ENCODE measurements around the gene LSM14A.
A peak's percentile ranks its signal among the peaks of the same experiment; 100 is the strongest.

The LSM14A gene

GRCh38 chr19:34189199-34189916 lies 17.1 kb downstream of the LSM14A start (continued):
- no peak for TF ChIP-seq ZNF513 (tag by site-specific recombination; IDR thresholded peaks at IDR 0.05)
- no peak for TF ChIP-seq ZFP3 (tag by site-specific recombination; IDR thresholded peaks at IDR 0.05; ENCODE audit: low read depth)
- no peak for TF ChIP-seq KLF16 (tag by site-specific recombination; IDR thresholded peaks at IDR 0.05)
- no peak for TF ChIP-seq ZNF10 (tag by site-specific recombination; IDR thresholded peaks at IDR 0.05)
- TF ChIP-seq ZNF530 (tag by site-specific recombination; IDR thresholded peaks at IDR 0.05; ENCODE audit: low read depth), result no peak
- no peak for TF ChIP-seq ZNF26 (tag by site-specific recombination; IDR thresholded peaks at IDR 0.05)
- TF ChIP-seq RBAK (tag by site-specific recombination; IDR thresholded peaks at IDR 0.05), result no peak
- TF ChIP-seq ZIC2 (tag by site-specific recombination; IDR thresholded peaks at IDR 0.05), result no peak
- TF ChIP-seq ZNF558 (tag by site-specific recombination; IDR thresholded peaks at IDR 0.05), result no peak; the same call in 1 of the 2 replicates
- 0 out of 2 replicates have a peak, but pooled peaks have one; percentile 53 for TF ChIP-seq ZNF561 (tag by site-specific recombination; IDR thresholded peaks at IDR 0.05; ENCODE audit: borderline replicate concordance)
- TF ChIP-seq ZNF239 (tag by site-specific recombination; IDR thresholded peaks at IDR 0.05), result no peak
- TF ChIP-seq ZNF501 (tag by site-specific recombination; IDR thresholded peaks at IDR 0.05), result no peak
- no peak for TF ChIP-seq BCL11B (tag by site-specific recombination; IDR thresholded peaks at IDR 0.05; ENCODE audit: low read depth)
- TF ChIP-seq REST (tag by site-specific recombination; IDR thresholded peaks at IDR 0.05), result no peak
- TF ChIP-seq ELK4 (IDR thresholded peaks at IDR 0.05; ENCODE audit: borderline replicate concordance, low read depth, low read length), result no peak
- TF ChIP-seq ZNF658 (tag by site-specific recombination; IDR thresholded peaks at IDR 0.05), result no peak
- TF ChIP-seq BCL6B (tag by site-specific recombination; IDR thresholded peaks at IDR 0.05), result no peak
- no peak for TF ChIP-seq ZNF362 (tag by site-specific recombination; IDR thresholded peaks at IDR 0.05)
- peak; percentile 64 for TF ChIP-seq GFI1B (tag by site-specific recombination; IDR thresholded peaks at IDR 0.05)
- TF ChIP-seq IKZF3 (tag by site-specific recombination; IDR thresholded peaks at IDR 0.05), result peak; percentile 90
- no peak for TF ChIP-seq ZNF571 (tag by site-specific recombination; IDR thresholded peaks at IDR 0.05)
- no peak for TF ChIP-seq ZBTB44 (tag by site-specific recombination; IDR thresholded peaks at IDR 0.05)
- peak; percentile 38; the same call in 1 of the 2 replicates for TF ChIP-seq ZBTB17 (tag by site-specific recombination; IDR thresholded peaks at IDR 0.05)
- TF ChIP-seq TRIM28 (IDR thresholded peaks at IDR 0.05; ENCODE audit: borderline replicate concordance, low read length), result no peak
- no peak for TF ChIP-seq ZNF768 (tag by site-specific recombination; IDR thresholded peaks at IDR 0.05)
- TF ChIP-seq KLF9 (tag by site-specific recombination; IDR thresholded peaks at IDR 0.05; ENCODE audit: low read depth), result no peak
- no peak for TF ChIP-seq ZNF211 (tag by site-specific recombination; IDR thresholded peaks at IDR 0.05; ENCODE audit: low read depth)
- no peak for TF ChIP-seq ZNF2 (tag by site-specific recombination; IDR thresholded peaks at IDR 0.05)
